Measurements from ENCODE around the gene VPS13A.

DNA sequence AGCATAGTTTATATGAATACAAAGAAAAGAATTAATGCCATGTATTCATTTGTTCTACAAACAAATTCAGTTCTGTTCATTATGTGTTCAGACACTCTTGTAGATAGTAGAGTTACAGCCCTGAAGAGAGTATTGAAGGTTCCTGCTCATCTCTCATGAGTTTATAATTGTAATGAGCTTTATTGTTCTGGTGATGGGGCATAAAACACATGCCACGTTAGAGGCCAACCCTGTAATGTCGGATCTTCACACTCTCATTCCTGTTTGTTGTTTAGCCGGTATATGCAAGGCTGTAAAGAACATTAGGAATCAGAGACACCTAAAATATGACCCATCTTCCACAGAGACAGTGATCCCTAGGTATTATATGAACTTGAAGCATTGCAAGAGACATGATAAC, 214.5 kb downstream of the VPS13A start:
- no peak for TF ChIP-seq ZNF274 (IDR thresholded peaks at IDR 0.05; ENCODE audit: low read depth, low read length)
- TF ChIP-seq YY1 (IDR thresholded peaks at IDR 0.05; ENCODE audit: insufficient read depth, insufficient read length), result no peak

All from NT2/D1 (cell line).